HepG2 (cell line): ENCODE measurements around the gene TYMP. TPM values are rescaled to one million over a fixed set of nuclear protein-coding genes. Genes with fewer than 3 reads are reported as not detected.

ENCODE experiments used
- AGO1 ChIP-seq: fragments of 200-400 bp; formaldehyde crosslinking; IDR thresholded peaks from 2 replicates; pipeline ENCODE4 v1.6.1; 2017; ENCODE audit warnings: mild to moderate bottlenecking, low read depth, low read length, moderate library complexity; ENCODE audit not compliant: poor library complexity, severe bottlenecking
- CBX5 ChIP-seq: sonication (generic); formaldehyde crosslinking; IDR thresholded peaks from 2 replicates; pipeline ENCODE4 v1.4.0; 2020; ENCODE audit warnings: missing genetic modification reagents, borderline replicate concordance
- CEBPG ChIP-seq: IDR thresholded peaks from 2 replicates; pipeline ENCODE4 v1.6.1; 2016
- DMAP1 ChIP-seq: IDR thresholded peaks from 2 replicates; pipeline ENCODE4 v1.6.1; 2016
- HMG20B ChIP-seq: conservative IDR thresholded peaks from 2 replicates; pipeline ENCODE4 v1.6.1; 2016; ENCODE audit warnings: missing genetic modification reagents, missing compliant biosample characterization
- HNRNPH1 ChIP-seq: fragments of 200-400 bp; formaldehyde crosslinking; optimal IDR thresholded peaks from 2 replicates; pipeline ENCODE3; 2017; ENCODE audit warnings: mild to moderate bottlenecking, low read depth, low read length
- LCORL ChIP-seq, 2 experiments: fragments of 450-650 bp in 1 of 2; sonication (generic) in 1 of 2; formaldehyde crosslinking in 1 of 2; IDR thresholded peaks; 2 replicates each; pipeline versions ENCODE4 v1.5.0 to v1.6.1; 2017 to 2020; ENCODE audit warnings: antibody characterized with exemption in 1 of 2, missing genetic modification reagents in 1 of 2
- MTA1 ChIP-seq: sonication (generic); formaldehyde crosslinking; IDR thresholded peaks from 2 replicates; pipeline ENCODE4 v1.4.0; 2020; ENCODE audit warnings: missing genetic modification reagents, mild to moderate bottlenecking, borderline replicate concordance
- NR1H2 ChIP-seq: sonication (generic); formaldehyde crosslinking; IDR thresholded peaks from 2 replicates; pipeline ENCODE4 v1.8.1; 2022; ENCODE audit warnings: low read depth, missing genetic modification reagents, borderline replicate concordance
- POLR2AphosphoS2 ChIP-seq: IDR thresholded peaks from 2 replicates; pipeline ENCODE4 v1.6.1; 2011; ENCODE audit warnings: low read depth, low read length, improper control_type of control experiment
- RORA ChIP-seq: sonication (generic); formaldehyde crosslinking; IDR thresholded peaks from 2 replicates; pipeline ENCODE4 v1.5.0; 2020; ENCODE audit warnings: mild to moderate bottlenecking, missing genetic modification reagents, moderate library complexity
- SNAPC2 ChIP-seq: sonication (generic); formaldehyde crosslinking; IDR thresholded peaks from 2 replicates; pipeline ENCODE4 v1.8.1; 2022; ENCODE audit warnings: mild to moderate bottlenecking, missing genetic modification reagents
- SP4 ChIP-seq: sonication (generic); formaldehyde crosslinking; IDR thresholded peaks from 2 replicates; pipeline ENCODE4 v1.8.1; 2023; ENCODE audit warnings: mild to moderate bottlenecking, missing genetic modification reagents
- TCF7L2 ChIP-seq: IDR thresholded peaks from 2 replicates; pipeline ENCODE4 v1.6.1; 2011; ENCODE audit warnings: mild to moderate bottlenecking, low read depth, low read length, moderate library complexity
- WIZ ChIP-seq: sonication (generic); formaldehyde crosslinking; IDR thresholded peaks from 2 replicates; pipeline ENCODE4 v1.5.1; 2020; ENCODE audit warnings: mild to moderate bottlenecking, missing genetic modification reagents
- ZBTB20 ChIP-seq: sonication (generic); formaldehyde crosslinking; IDR thresholded peaks from 2 replicates; pipeline ENCODE4 v1.8.1; 2023; ENCODE audit warnings: missing genetic modification reagents, low read depth, mild to moderate bottlenecking, borderline replicate concordance
- ZFX ChIP-seq: sonication (generic); formaldehyde crosslinking; IDR thresholded peaks from 2 replicates; pipeline ENCODE4 v1.4.0; 2020; ENCODE audit warnings: mild to moderate bottlenecking, low read depth, missing genetic modification reagents, moderate library complexity
- ZNF253 ChIP-seq: sonication (generic); formaldehyde crosslinking; IDR thresholded peaks from 2 replicates; pipeline ENCODE4 v1.8.0; 2022; ENCODE audit warnings: mild to moderate bottlenecking, missing genetic modification reagents, borderline replicate concordance
- ZNF441 ChIP-seq: sonication (generic); formaldehyde crosslinking; IDR thresholded peaks from 2 replicates; pipeline ENCODE4 v1.7.0; 2021; ENCODE audit warnings: missing genetic modification reagents, borderline replicate concordance
- ZNF496 ChIP-seq: sonication (generic); formaldehyde crosslinking; IDR thresholded peaks from 2 replicates; pipeline ENCODE4 v1.8.1; 2023; ENCODE audit warnings: mild to moderate bottlenecking, moderate library complexity, missing genetic modification reagents; ENCODE audit not compliant: insufficient replicate concordance
- ZNF556 ChIP-seq: sonication (generic); formaldehyde crosslinking; IDR thresholded peaks from 2 replicates; pipeline ENCODE4 v1.4.0; 2020; ENCODE audit warnings: mild to moderate bottlenecking, missing genetic modification reagents, borderline replicate concordance
- ZNF614 ChIP-seq: IDR thresholded peaks from 2 replicates; pipeline ENCODE4 v1.6.1; 2018; ENCODE audit warnings: missing biosample characterization, missing genetic modification reagents, inconsistent platforms, borderline replicate concordance
- ZNF781 ChIP-seq: sonication (generic); formaldehyde crosslinking; IDR thresholded peaks from 2 replicates; pipeline ENCODE4 v1.5.1; 2020; ENCODE audit warnings: borderline replicate concordance, mild to moderate bottlenecking, missing genetic modification reagents; ENCODE audit errors: not compliant biosample characterization
- ZNF790 ChIP-seq: sonication (generic); formaldehyde crosslinking; IDR thresholded peaks from 2 replicates; pipeline ENCODE4 v1.8.0; 2022; ENCODE audit warnings: missing genetic modification reagents, mild to moderate bottlenecking, borderline replicate concordance
- polyA plus RNA-seq, 8 experiments: library from polyadenylated mRNA; depleted of rRNA in 3 of 8; stranded (reverse) in 7 of 8; unstranded in 1 of 8; fragments of >200 nt; fragmentation: Illumina TruSeq in 4 of 8; extraction: Trizol in 4 of 8; gene quantifications; 2 replicates each; pipeline versions ENCODE4 v1.2.1 to v1.2.3, GENCODE V29; 2011 to 2016; ENCODE audit warnings: low read depth in 4 of 8, missing spikeins in 1 of 8, mixed read lengths in 1 of 8; ENCODE audit not compliant: insufficient read depth in 1 of 8
- total RNA-seq, 5 experiments: library from RNA; depleted of rRNA; stranded (reverse); fragments of >200 nt; fragmentation: Illumina TruSeq; extraction: Trizol; gene quantifications; 2 replicates each; pipeline ENCODE4 v1.2.3, GENCODE V29; 2016; ENCODE audit warnings: low read depth in 1 of 5
- TF ChIP-seq, protein P1 (sequence below): sonication (generic); formaldehyde crosslinking; IDR thresholded peaks from 2 replicates; pipeline ENCODE4 v1.5.1; 2020; ENCODE audit warnings: mild to moderate bottlenecking, missing genetic modification reagents, moderate library complexity
- TF ChIP-seq, protein P2 (sequence below): IDR thresholded peaks from 2 replicates; pipeline ENCODE4 v1.6.1; 2016; ENCODE audit warnings: mild to moderate bottlenecking, missing biosample characterization, missing genetic modification reagents
- TF ChIP-seq, protein P3 (sequence below): sonication (generic); formaldehyde crosslinking; IDR thresholded peaks from 2 replicates; pipeline ENCODE4 v1.4.0; 2020; ENCODE audit warnings: missing genetic modification reagents

Gene TYMP
- total and polyA plus RNA-seq, 2 of the 13 experiments (the other 11 are each of a cell fraction or from before 2014, with no cell fraction given), result 3.9 to 4.3 TPM

DNA sequence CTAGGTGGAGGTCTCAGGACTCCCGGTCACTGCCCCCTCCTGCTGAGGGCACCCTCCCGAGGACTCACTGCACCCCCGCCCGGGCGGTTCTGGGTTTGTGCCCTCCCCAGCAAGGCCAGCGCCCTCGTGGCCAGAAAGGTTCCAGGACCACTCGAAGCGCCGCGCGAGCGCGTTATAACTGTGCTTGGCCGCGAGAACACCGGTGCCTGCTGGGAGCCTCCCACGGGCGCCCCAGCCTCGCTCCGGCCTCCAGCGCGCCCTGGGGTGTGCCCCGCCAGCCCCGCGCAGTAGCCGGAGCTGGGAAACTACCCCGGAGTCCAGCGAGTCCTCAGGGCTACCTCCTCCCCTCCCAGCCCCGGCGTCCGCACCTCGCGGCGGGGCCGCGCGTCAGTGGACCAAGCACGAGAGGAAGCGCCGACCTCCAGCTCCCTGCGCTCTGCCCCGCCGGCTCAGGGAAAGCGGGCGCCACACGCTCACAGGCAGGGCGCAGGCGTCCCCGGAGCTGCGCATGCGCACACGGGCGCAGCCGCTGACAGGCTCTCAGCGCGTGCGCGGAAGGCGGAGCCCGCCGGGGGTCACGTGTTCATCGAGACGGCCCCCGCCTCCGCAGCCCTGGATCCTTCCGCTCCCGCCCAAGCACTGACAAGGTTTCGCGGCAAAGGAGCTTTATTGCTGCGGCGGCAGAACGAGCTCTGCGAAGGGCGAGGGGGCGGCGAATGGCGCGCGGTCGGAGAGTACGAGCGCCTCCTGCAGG is 4.5 kb downstream of the TYMP start, which contains the start of gene SCO2 (continued):
- TF ChIP-seq SP4 (CRISPR knock-in tag) (peak; percentile 57; the same call in 1 of the 2 replicates), AGO1 (peak; percentile 94), NR1H2 (CRISPR knock-in tag) (no peak), CEBPG (CRISPR knock-in tag) (no peak), ZNF614 (CRISPR knock-in tag) (peak; percentile 52; the same call in 1 of the 2 replicates), POLR2AphosphoS2 (no peak), DMAP1 (CRISPR knock-in tag) (peak; percentile 87), TCF7L2 (no peak), ZNF496 (no peak), HNRNPH1 (no peak), SNAPC2 (CRISPR knock-in tag) (no peak), ZNF253 (no peak; the same call in 1 of the 2 replicates), RORA (CRISPR knock-in tag) (no peak), ZNF781 (CRISPR knock-in tag) (no peak), LCORL (IDR thresholded peaks at IDR 0.05) (no peak), LCORL (CRISPR knock-in tag; IDR thresholded peaks at IDR 0.05) (peak; percentile 67; the same call in 1 of the 2 replicates), ZFX (CRISPR knock-in tag) (peak; percentile 81), HMG20B (peak; percentile 67; the same call in 1 of the 2 replicates), ZBTB20 (CRISPR knock-in tag) (no peak; the same call in none of the 2 replicates), MTA1 (CRISPR knock-in tag) (peak; percentile 56; the same call in 1 of the 2 replicates), ZNF556 (peak; percentile 26; the same call in 1 of the 2 replicates), WIZ (CRISPR knock-in tag) (peak; percentile 62; the same call in 1 of the 2 replicates), CBX5 (CRISPR knock-in tag) (0 out of 2 replicates have a peak, but pooled peaks have one; percentile 0), ZNF441 (CRISPR knock-in tag) (no peak; the same call in 1 of the 2 replicates), ZNF790 (CRISPR knock-in tag) (peak; percentile 21; the same call in 1 of the 2 replicates)
- TF ChIP-seq, protein P1, sequence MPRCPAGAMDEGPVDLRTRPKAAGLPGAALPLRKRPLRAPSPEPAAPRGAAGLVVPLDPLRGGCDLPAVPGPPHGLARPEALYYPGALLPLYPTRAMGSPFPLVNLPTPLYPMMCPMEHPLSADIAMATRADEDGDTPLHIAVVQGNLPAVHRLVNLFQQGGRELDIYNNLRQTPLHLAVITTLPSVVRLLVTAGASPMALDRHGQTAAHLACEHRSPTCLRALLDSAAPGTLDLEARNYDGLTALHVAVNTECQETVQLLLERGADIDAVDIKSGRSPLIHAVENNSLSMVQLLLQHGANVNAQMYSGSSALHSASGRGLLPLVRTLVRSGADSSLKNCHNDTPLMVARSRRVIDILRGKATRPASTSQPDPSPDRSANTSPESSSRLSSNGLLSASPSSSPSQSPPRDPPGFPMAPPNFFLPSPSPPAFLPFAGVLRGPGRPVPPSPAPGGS (CRISPR knock-in tag), result no peak
- TF ChIP-seq, protein P2, sequence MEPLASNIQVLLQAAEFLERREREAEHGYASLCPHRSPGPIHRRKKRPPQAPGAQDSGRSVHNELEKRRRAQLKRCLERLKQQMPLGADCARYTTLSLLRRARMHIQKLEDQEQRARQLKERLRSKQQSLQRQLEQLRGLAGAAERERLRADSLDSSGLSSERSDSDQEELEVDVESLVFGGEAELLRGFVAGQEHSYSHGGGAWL, result peak; percentile 61
- TF ChIP-seq, protein P3, sequence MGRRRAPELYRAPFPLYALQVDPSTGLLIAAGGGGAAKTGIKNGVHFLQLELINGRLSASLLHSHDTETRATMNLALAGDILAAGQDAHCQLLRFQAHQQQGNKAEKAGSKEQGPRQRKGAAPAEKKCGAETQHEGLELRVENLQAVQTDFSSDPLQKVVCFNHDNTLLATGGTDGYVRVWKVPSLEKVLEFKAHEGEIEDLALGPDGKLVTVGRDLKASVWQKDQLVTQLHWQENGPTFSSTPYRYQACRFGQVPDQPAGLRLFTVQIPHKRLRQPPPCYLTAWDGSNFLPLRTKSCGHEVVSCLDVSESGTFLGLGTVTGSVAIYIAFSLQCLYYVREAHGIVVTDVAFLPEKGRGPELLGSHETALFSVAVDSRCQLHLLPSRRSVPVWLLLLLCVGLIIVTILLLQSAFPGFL, result no peak
